GM08714 (cell line): ENCODE results near the gene RAPGEF1.
"Not testable (repeated sequence)": the region's sequence is repeated elsewhere in the genome, so short reads cannot be mapped to it uniquely, and the experiment has no call there.

Source experiments
- H3K4me3 ChIP-seq: fragments of 200-500 bp; sonication (Bioruptor generic); 2 replicates; pipeline ENCODE4 v1.5.1; 2014; ENCODE audit warnings: mild to moderate bottlenecking, low read length, inconsistent platforms
- ZNF274 ChIP-seq: IDR thresholded peaks from 2 replicates; pipeline ENCODE4 v1.6.1; 2012; ENCODE audit warnings: mild to moderate bottlenecking, low read depth, low read length

RAPGEF1 gene

GRCh38 chr9:131713016-131713415 lies 26.9 kb downstream of the RAPGEF1 start:
- no peak overlapping the region for H3K4me3 ChIP-seq
- TF ChIP-seq ZNF274 = no peak

GRCh38 chr9:131712151-131712716 lies 27.6 kb downstream of the RAPGEF1 start:
- TF ChIP-seq ZNF274 = no peak

GRCh38 chr9:131709771-131710431 lies 30.0 kb downstream of the RAPGEF1 start:
- TF ChIP-seq ZNF274 = no peak
- H3K4me3 ChIP-seq = no peak overlapping the region; the same call in 1 of the 2 replicates

More at GRCh38 chr9:131712151-131712716, 27.6 kb downstream of the RAPGEF1 start:
- H3K4me3 ChIP-seq = no peak overlapping the region

- H3K4me3 ChIP-seq = not testable (repeated sequence)
These were observed 30.7 kb downstream of the RAPGEF1 start for GRCh38 chr9:131709010-131709770.

GRCh38 chr9:131708226-131709002 lies 31.5 kb downstream of the RAPGEF1 start:
- TF ChIP-seq ZNF274 = no peak
- no peak overlapping the region; the same call in 1 of the 2 replicates for H3K4me3 ChIP-seq

- TF ChIP-seq ZNF274 = no peak
- H3K4me3 ChIP-seq = no peak overlapping the region
These were observed 32.1 kb downstream of the RAPGEF1 start for GRCh38 chr9:131707733-131708157.

GRCh38 chr9:131707050-131707449 lies 32.8 kb downstream of the RAPGEF1 start:
- H3K4me3 ChIP-seq = no peak overlapping the region
- TF ChIP-seq ZNF274 = no peak

GRCh38 chr9:131706608-131706970 lies 33.3 kb downstream of the RAPGEF1 start:
- no peak overlapping the region for H3K4me3 ChIP-seq
- no peak for TF ChIP-seq ZNF274

- no peak for TF ChIP-seq ZNF274
- H3K4me3 ChIP-seq = no peak overlapping the region
These were observed 34.9 kb downstream of the RAPGEF1 start for GRCh38 chr9:131704988-131705387.

- no peak overlapping the region for H3K4me3 ChIP-seq
- TF ChIP-seq ZNF274 = no peak
These were observed 35.5 kb downstream of the RAPGEF1 start for GRCh38 chr9:131704141-131704983.

GRCh38 chr9:131703697-131704096 lies 36.2 kb downstream of the RAPGEF1 start:
- TF ChIP-seq ZNF274 = no peak
- H3K4me3 ChIP-seq = no peak overlapping the region

- H3K4me3 ChIP-seq = no peak overlapping the region
- no peak for TF ChIP-seq ZNF274
These were observed 37.0 kb downstream of the RAPGEF1 start for GRCh38 chr9:131702911-131703310.

- no peak overlapping the region for H3K4me3 ChIP-seq
- TF ChIP-seq ZNF274 = no peak
These were observed 38.0 kb downstream of the RAPGEF1 start for GRCh38 chr9:131701789-131702337.
